ENCODE results near the gene UBE2H.

UBE2H gene

DNA sequence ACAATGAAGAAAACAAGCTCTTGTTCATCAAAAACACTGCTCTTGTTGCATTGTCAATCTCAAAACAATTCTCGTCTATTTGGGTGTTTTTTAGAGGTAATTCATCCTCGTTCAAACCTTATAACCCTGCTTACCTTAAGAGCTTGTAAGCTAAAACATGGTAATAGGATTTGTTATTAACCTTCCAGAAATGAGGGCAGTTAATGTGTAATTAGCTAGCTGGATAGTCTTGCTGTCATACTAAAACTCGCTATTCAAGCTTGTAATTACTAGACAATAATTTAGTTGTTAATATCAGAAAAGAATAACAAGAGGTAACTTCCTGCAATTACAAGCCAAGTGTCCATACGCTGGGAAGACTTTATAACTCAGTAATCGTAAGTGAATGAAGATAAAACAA is 101.6 kb downstream of the UBE2H start:
- Histone ChIP-seq H3K4me2 (ENCODE audit: low read depth, low read length, poor library complexity, severe bottlenecking) (no peak overlapping the region), H3K27me3 (ENCODE audit: insufficient read depth, low read length, poor library complexity, severe bottlenecking) (no peaks in the 10 kb centered on the region), H3K36me3 (ENCODE audit: insufficient read depth, low read length) (no peaks in the 10 kb centered on the region), H3K9ac (ENCODE audit: low read depth, low read length, poor library complexity, severe bottlenecking) (no peak overlapping the region), H3K4me1 (ENCODE audit: insufficient read depth, low read length, poor library complexity, severe bottlenecking) (peaks cover 24% of the 10 kb centered on the region), H3K9me2 (replicated peaks; ENCODE audit: low read depth, low read length) (no peaks in the 10 kb centered on the region), H4K20me1 (ENCODE audit: insufficient read depth, low read length, poor library complexity, severe bottlenecking) (peaks cover 23% of the 10 kb centered on the region), H3K9me3 (ENCODE audit: insufficient read depth, low read depth, low read length) (no peaks in the 10 kb centered on the region), H3F3A (ENCODE audit: low read depth) (no peaks in the 10 kb centered on the region), H3K79me2 (ENCODE audit: insufficient read depth, low read length) (no peaks in the 10 kb centered on the region), H3K4me3 (ENCODE audit: low read length, poor library complexity, severe bottlenecking) (no peak overlapping the region), H2AFZ (ENCODE audit: low read length) (no peak overlapping the region)
- TF ChIP-seq, protein P1, sequence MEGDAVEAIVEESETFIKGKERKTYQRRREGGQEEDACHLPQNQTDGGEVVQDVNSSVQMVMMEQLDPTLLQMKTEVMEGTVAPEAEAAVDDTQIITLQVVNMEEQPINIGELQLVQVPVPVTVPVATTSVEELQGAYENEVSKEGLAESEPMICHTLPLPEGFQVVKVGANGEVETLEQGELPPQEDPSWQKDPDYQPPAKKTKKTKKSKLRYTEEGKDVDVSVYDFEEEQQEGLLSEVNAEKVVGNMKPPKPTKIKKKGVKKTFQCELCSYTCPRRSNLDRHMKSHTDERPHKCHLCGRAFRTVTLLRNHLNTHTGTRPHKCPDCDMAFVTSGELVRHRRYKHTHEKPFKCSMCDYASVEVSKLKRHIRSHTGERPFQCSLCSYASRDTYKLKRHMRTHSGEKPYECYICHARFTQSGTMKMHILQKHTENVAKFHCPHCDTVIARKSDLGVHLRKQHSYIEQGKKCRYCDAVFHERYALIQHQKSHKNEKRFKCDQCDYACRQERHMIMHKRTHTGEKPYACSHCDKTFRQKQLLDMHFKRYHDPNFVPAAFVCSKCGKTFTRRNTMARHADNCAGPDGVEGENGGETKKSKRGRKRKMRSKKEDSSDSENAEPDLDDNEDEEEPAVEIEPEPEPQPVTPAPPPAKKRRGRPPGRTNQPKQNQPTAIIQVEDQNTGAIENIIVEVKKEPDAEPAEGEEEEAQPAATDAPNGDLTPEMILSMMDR (conservative IDR thresholded peaks at IDR 0.05; ENCODE audit: low read length) = no peak
- no peak for TF ChIP-seq EZH2phosphoT487 (IDR thresholded peaks at IDR 0.05; ENCODE audit: borderline replicate concordance)

DNA sequence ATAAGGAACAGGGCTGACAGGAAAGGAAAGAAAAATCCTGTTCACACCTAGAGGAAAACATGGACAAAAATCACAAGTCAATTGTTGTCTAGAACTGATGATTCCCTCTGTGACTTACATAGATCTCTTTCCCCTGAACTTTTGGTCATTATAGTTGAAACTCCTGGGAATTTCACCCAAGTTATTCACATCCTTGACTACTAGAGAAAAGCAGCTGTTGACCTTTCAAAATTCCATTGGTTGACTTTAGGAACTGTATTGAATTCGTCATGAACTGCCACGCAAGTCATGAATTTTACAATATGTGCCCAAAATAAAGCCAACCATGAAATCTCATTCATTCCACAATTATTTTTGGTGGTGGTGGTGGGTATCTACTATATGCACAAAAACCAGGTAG is 104.3 kb downstream of the UBE2H start:
- no peak overlapping the region for H3K4me2 ChIP-seq (ENCODE audit: low read depth, low read length, poor library complexity, severe bottlenecking)
- peaks cover 5% of the 10 kb centered on the region for H4K20me1 ChIP-seq (ENCODE audit: insufficient read depth, low read length, poor library complexity, severe bottlenecking)
- no peak for TF ChIP-seq EZH2phosphoT487 (IDR thresholded peaks at IDR 0.05; ENCODE audit: borderline replicate concordance)
- TF ChIP-seq, protein P1 (conservative IDR thresholded peaks at IDR 0.05; ENCODE audit: low read length) = no peak
- no peaks in the 10 kb centered on the region for H3K9me3 ChIP-seq (ENCODE audit: insufficient read depth, low read depth, low read length)
- no peak overlapping the region for H2AFZ ChIP-seq (ENCODE audit: low read length)
- no peaks in the 10 kb centered on the region for H3K27me3 ChIP-seq (ENCODE audit: insufficient read depth, low read length, poor library complexity, severe bottlenecking)
- H3F3A ChIP-seq (ENCODE audit: low read depth) = 0 out of 2 replicates have a peak, but pooled peaks cover 2% of the 10 kb centered on the region
- H3K9me2 ChIP-seq (replicated peaks; ENCODE audit: low read depth, low read length) = no peaks in the 10 kb centered on the region
- no peak overlapping the region for H3K9ac ChIP-seq (ENCODE audit: low read depth, low read length, poor library complexity, severe bottlenecking)
- H3K79me2 ChIP-seq (ENCODE audit: insufficient read depth, low read length) = no peaks in the 10 kb centered on the region
- H3K4me3 ChIP-seq (ENCODE audit: low read length, poor library complexity, severe bottlenecking) = no peak overlapping the region
- H3K4me1 ChIP-seq (ENCODE audit: insufficient read depth, low read length, poor library complexity, severe bottlenecking) = peaks cover 28% of the 10 kb centered on the region
- H3K36me3 ChIP-seq (ENCODE audit: insufficient read depth, low read length) = no peaks in the 10 kb centered on the region

DNA sequence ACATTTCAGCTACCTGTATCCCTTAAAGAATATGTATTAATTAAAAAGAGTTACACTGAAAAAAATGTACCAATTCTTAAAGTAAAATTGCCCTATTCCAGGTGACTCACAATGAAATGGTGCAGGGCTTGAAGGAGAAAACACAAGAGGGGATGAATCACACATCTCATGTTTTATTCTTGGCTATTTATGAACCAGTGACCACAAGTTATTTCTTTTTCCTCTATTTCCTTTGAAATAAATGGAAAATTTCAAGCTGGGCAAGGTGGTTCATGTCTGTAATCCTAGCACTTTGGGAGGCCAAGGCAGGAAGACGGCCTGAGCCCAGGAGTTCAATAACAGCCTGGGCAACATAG is 106.8 kb downstream of the UBE2H start:
- Histone ChIP-seq H3K9me2 (replicated peaks; ENCODE audit: low read depth, low read length) (no peaks in the 10 kb centered on the region), H3K9ac (ENCODE audit: low read depth, low read length, poor library complexity, severe bottlenecking) (no peak overlapping the region), H4K20me1 (ENCODE audit: insufficient read depth, low read length, poor library complexity, severe bottlenecking) (peaks cover 9% of the 10 kb centered on the region), H3K79me2 (ENCODE audit: insufficient read depth, low read length) (no peaks in the 10 kb centered on the region), H3F3A (ENCODE audit: low read depth) (0 out of 2 replicates have a peak, but pooled peaks cover 2% of the 10 kb centered on the region), H3K4me3 (ENCODE audit: low read length, poor library complexity, severe bottlenecking) (no peak overlapping the region), H3K9me3 (ENCODE audit: insufficient read depth, low read depth, low read length) (no peaks in the 10 kb centered on the region), H3K36me3 (ENCODE audit: insufficient read depth, low read length) (no peaks in the 10 kb centered on the region), H2AFZ (ENCODE audit: low read length) (no peak overlapping the region), H3K27me3 (ENCODE audit: insufficient read depth, low read length, poor library complexity, severe bottlenecking) (no peaks in the 10 kb centered on the region), H3K4me1 (ENCODE audit: insufficient read depth, low read length, poor library complexity, severe bottlenecking) (peaks cover 39% of the 10 kb centered on the region), H3K4me2 (ENCODE audit: low read depth, low read length, poor library complexity, severe bottlenecking) (no peak overlapping the region)
- TF ChIP-seq EZH2phosphoT487 (IDR thresholded peaks at IDR 0.05; ENCODE audit: borderline replicate concordance) = no peak
- TF ChIP-seq, protein P1 (conservative IDR thresholded peaks at IDR 0.05; ENCODE audit: low read length) = no peak

Data from Loucy (cell line).